ENCODE data around the gene SBK2. TPM values are rescaled to one million over a fixed set of nuclear protein-coding genes. Genes with fewer than 3 reads are reported as not detected.

SBK2 gene
- total and polyA plus RNA-seq, 9 of the 15 experiments (the other 6 are each of a cell fraction or from before 2014, with no cell fraction given): not detected

- H3K36me3 ChIP-seq (ENCODE audit: control insufficient read depth, insufficient read depth, low read length): peaks cover 28% of the 10 kb centered on the region; the same call in 2 of the 3 replicates
- ATAC-seq (no peak), DNase-seq (ENCODE audit: extremely low read depth in 1 of 4, low spot score in 3 of 4) (no peak), FAIRE-seq (no peak)
- no peak overlapping the region for H3K4me2 ChIP-seq (ENCODE audit: insufficient read depth, low read length)
- no peak overlapping the region for H3K4me3 ChIP-seq
- WGBS (ENCODE audit: insufficient coverage, low coverage, missing lambda C conversion rate): 78% methylated on average over 14 of the region's 15 CpGs
- H3K9me3 ChIP-seq (replicated peaks; ENCODE audit: control insufficient read depth, insufficient read depth, low read depth, low read length): no peaks in the 10 kb centered on the region
- BruUV-seq (replicated peaks): no TSS peak
- H4K20me1 ChIP-seq (replicated peaks; ENCODE audit: control insufficient read depth, insufficient read depth, low read length): no peaks in the 10 kb centered on the region
- peak overlapping the region in 1 of 2 experiments; percentile 73; a peak in 2 of 4 replicates for H3K9ac ChIP-seq (ENCODE audit: insufficient read depth in 1 of 2, low read depth in 2 of 2, low read length in 2 of 2)
- ChIA-PET POLR2A (interaction anchor here (0.6 to 2.0 kb wide), 5 partner anchors 12 to 145 kb away, joined by 3 to 6 read pairs (median 3); partner anchors contain the start of gene ZNF784), CTCF (ENCODE audit: low intra/inter-chr PET ratio) (no interaction called here)
- no peaks in the 10 kb centered on the region for H3K27me3 ChIP-seq (ENCODE audit: control insufficient read depth in 2 of 2, insufficient read depth in 2 of 2, low read length in 2 of 2)
- in situ Hi-C loops (cut with MboI): no loop called here
- H3K27ac ChIP-seq (ENCODE audit: extremely low read depth, low read depth, low read length): no peak overlapping the region
- peaks cover 18 to 59% of the 10 kb centered on the region in 2 experiments for H3K4me1 ChIP-seq (replicated peaks in 1 of 2; ENCODE audit: control insufficient read depth in 2 of 2, insufficient read depth in 2 of 2, low read length in 2 of 2)
- H2AFZ ChIP-seq (ENCODE audit: low read depth, low read length): no peak overlapping the region
- TF ChIP-seq THRAP3 (IDR thresholded peaks at IDR 0.05; ENCODE audit: borderline replicate concordance): no peak
- TF ChIP-seq BCOR (IDR thresholded peaks at IDR 0.05): no peak
- no peak for TF ChIP-seq ZNF444 (CRISPR knock-in tag; IDR thresholded peaks at IDR 0.05)
- TF ChIP-seq ZNF212 (CRISPR knock-in tag; IDR thresholded peaks at IDR 0.05): no peak
- TF ChIP-seq, protein P1, sequence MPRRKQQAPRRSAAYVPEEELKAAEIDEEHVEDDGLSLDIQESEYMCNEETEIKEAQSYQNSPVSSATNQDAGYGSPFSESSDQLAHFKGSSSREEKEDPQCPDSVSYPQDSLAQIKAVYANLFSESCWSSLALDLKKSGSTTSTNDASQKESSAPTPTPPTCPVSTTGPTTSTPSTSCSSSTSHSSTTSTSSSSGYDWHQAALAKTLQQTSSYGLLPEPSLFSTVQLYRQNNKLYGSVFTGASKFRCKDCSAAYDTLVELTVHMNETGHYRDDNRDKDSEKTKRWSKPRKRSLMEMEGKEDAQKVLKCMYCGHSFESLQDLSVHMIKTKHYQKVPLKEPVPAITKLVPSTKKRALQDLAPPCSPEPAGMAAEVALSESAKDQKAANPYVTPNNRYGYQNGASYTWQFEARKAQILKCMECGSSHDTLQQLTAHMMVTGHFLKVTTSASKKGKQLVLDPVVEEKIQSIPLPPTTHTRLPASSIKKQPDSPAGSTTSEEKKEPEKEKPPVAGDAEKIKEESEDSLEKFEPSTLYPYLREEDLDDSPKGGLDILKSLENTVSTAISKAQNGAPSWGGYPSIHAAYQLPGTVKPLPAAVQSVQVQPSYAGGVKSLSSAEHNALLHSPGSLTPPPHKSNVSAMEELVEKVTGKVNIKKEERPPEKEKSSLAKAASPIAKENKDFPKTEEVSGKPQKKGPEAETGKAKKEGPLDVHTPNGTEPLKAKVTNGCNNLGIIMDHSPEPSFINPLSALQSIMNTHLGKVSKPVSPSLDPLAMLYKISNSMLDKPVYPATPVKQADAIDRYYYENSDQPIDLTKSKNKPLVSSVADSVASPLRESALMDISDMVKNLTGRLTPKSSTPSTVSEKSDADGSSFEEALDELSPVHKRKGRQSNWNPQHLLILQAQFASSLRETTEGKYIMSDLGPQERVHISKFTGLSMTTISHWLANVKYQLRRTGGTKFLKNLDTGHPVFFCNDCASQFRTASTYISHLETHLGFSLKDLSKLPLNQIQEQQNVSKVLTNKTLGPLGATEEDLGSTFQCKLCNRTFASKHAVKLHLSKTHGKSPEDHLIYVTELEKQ (CRISPR knock-in tag; IDR thresholded peaks at IDR 0.05): no peak
- no peak for TF ChIP-seq MYNN (IDR thresholded peaks at IDR 0.05)
- TF ChIP-seq MYNN (CRISPR knock-in tag; IDR thresholded peaks at IDR 0.05): no peak
- TF ChIP-seq NCOA1 (IDR thresholded peaks at IDR 0.05; ENCODE audit: low read depth): no peak
- TF ChIP-seq, protein P2, sequence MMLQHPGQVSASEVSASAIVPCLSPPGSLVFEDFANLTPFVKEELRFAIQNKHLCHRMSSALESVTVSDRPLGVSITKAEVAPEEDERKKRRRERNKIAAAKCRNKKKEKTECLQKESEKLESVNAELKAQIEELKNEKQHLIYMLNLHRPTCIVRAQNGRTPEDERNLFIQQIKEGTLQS (IDR thresholded peaks at IDR 0.05): no peak
- TF ChIP-seq, protein P2 (CRISPR knock-in tag; conservative IDR thresholded peaks at IDR 0.05): no peak
- no peak for TF ChIP-seq E2F1 (CRISPR knock-in tag; IDR thresholded peaks at IDR 0.05)
- TF ChIP-seq HNRNPL (IDR thresholded peaks at IDR 0.05; ENCODE audit: low read depth, low read length): no peak
- no peak for TF ChIP-seq PCBP1 (IDR thresholded peaks at IDR 0.05; ENCODE audit: low read depth, low read length, poor library complexity, severe bottlenecking)
- peaks cover 20% of the 10 kb centered on the region for H3K79me2 ChIP-seq (ENCODE audit: control insufficient read depth, insufficient read depth, low read length)
- H3K9me1 ChIP-seq (ENCODE audit: control insufficient read depth, insufficient read depth, low read length): no peaks in the 10 kb centered on the region
- intact Hi-C loops (cut with micrococcal nuclease): no loop called here
These were observed 57.3 kb downstream of the SBK2 start for GRCh38 chr19:55479451-55480230.
